Measurements from ENCODE around the gene CACNA1I. TPM values are rescaled to one million over a fixed set of nuclear protein-coding genes. Genes with fewer than 3 reads are reported as not detected.

The CACNA1I gene
- total and polyA plus RNA-seq, 2 donors (not counting 3 experiments of a cell fraction or from before 2014, with no cell fraction given), result not detected

- Histone ChIP-seq H3K27me3 (ENCODE audit: control insufficient read depth in 2 of 2, insufficient read depth in 2 of 2, low read length in 2 of 2) (no peaks in the 10 kb centered on the region), H3K4me1 (ENCODE audit: control insufficient read depth, extremely low read depth, insufficient read depth, low read length) (no peaks in the 10 kb centered on the region), H2AFZ (ENCODE audit: low read depth, low read length) (no peak overlapping the region), H3K27ac (ENCODE audit: insufficient read depth, low read depth, low read length) (no peak overlapping the region), H3K4me2 (ENCODE audit: insufficient read depth, low read length) (no peak overlapping the region), H3K36me3 (ENCODE audit: control insufficient read depth in 2 of 2, extremely low read depth in 1 of 2, insufficient read depth in 2 of 2, low read length in 2 of 2) (no peaks in the 10 kb centered on the region), H3K9me3 (replicated peaks; ENCODE audit: control insufficient read depth, insufficient read depth, low read length) (no peaks in the 10 kb centered on the region), H3K9me1 (replicated peaks; ENCODE audit: control insufficient read depth, extremely low read depth, insufficient read depth, low read length) (no peaks in the 10 kb centered on the region), H3K79me2 (ENCODE audit: control insufficient read depth, insufficient read depth, low read length) (no peaks in the 10 kb centered on the region), H4K20me1 (replicated peaks; ENCODE audit: control insufficient read depth, extremely low read depth, insufficient read depth, low read length) (no peaks in the 10 kb centered on the region), H3K9ac (replicated peaks; ENCODE audit: extremely low read depth, insufficient read depth, low read length) (no peak overlapping the region), H3K4me3 (replicated peaks in 1 of 3; ENCODE audit: insufficient read depth in 1 of 3, low read depth in 1 of 3, low read length in 3 of 3) (no peak overlapping the region)
- TF ChIP-seq GATA2 (IDR thresholded peaks at IDR 0.05; ENCODE audit: insufficient read depth, insufficient read length, low read depth, low read length) (no peak), JUN (IDR thresholded peaks at IDR 0.05; ENCODE audit: borderline replicate concordance, insufficient read depth, insufficient read length, low read depth) (no peak), POLR2A (IDR thresholded peaks at IDR 0.05; ENCODE audit: low read depth, low read length) (no peak), CTCF (IDR thresholded peaks at IDR 0.05; ENCODE audit: extremely low read depth in 1 of 2, insufficient read depth in 1 of 2, low read depth in 1 of 2, low read length in 2 of 2) (no peak), POLR2AphosphoS5 (IDR thresholded peaks at IDR 0.05; ENCODE audit: insufficient read depth, low read depth, low read length) (no peak), EZH2 (IDR thresholded peaks at IDR 0.05; ENCODE audit: borderline replicate concordance, low read depth, low read length, severe bottlenecking) (no peak), MYC (IDR thresholded peaks at IDR 0.05; ENCODE audit: low read depth, low read length) (no peak), FOS (IDR thresholded peaks at IDR 0.05; ENCODE audit: borderline replicate concordance, insufficient read depth, low read length) (no peak)
- intact Hi-C loops (cut with micrococcal nuclease), result no loop called here
- no TSS peak for BruUV-seq (replicated peaks)
- DNase-seq (ENCODE audit: low read depth, low spot score), result no peak
- POLR2A ChIA-PET, result no interaction called here
- dilution Hi-C loops (cut with MboI; ENCODE audit: extremely low pct_ligation_motif_present, low sequenced_read_pairs), result no loop called here
- CTCF ChIA-PET, result interaction anchor here (0.9 kb wide), 1 partner anchor 11 kb away, joined by 3 read pairs; no protein-coding TSS in a partner anchor
- no peak for FAIRE-seq
Observed at GRCh38 chr22:39713799-39714290, 143.3 kb downstream of the CACNA1I start.
